NAMALWA (cell line): ENCODE measurements around the gene FOXN3.
A peak's percentile ranks its signal among the peaks of the same experiment; 100 is the strongest.

Experiments used
- DNase-seq: peaks from one replicate; pipeline ENCODE4 v3.0.0-alpha.2; 2015; ENCODE audit warnings: low spot score

Gene FOXN3

DNA sequence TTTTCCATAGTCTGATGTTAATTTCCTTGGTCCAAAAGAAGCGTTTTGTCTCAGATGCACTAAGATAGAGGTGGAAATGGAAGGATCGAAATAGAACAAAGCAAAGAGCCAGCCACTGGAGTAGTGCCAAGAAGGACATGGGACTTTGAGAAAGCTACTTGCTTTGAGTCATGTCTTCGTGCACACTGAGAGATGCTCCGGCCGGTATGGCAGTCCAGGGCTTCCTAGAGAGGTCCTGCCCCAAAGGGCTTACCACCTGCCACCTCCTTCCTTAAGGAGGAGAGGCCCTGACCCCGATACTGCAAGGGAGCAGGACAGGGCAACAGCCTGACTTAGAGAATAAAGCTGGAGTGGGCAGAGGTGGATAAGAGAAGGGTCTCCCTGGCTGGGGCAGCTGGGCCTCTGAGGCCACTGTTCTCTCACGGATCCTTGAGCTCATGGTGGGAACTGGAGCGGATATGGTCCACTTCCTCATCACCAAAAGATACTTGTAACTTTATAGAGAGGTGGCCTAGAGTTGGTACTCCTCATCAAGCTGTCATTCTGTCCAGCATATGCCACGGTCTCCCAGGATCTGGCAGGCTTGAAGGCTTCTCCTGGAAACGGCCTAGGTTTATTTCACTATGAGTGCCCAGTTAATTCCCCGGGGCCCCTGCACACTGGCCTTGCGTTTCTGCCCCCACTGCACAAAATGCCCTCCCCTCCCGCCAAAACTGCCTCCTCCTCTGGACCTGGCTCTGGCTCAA, 57.4 kb downstream of the FOXN3 start:
- no peak for DNase-seq

DNA sequence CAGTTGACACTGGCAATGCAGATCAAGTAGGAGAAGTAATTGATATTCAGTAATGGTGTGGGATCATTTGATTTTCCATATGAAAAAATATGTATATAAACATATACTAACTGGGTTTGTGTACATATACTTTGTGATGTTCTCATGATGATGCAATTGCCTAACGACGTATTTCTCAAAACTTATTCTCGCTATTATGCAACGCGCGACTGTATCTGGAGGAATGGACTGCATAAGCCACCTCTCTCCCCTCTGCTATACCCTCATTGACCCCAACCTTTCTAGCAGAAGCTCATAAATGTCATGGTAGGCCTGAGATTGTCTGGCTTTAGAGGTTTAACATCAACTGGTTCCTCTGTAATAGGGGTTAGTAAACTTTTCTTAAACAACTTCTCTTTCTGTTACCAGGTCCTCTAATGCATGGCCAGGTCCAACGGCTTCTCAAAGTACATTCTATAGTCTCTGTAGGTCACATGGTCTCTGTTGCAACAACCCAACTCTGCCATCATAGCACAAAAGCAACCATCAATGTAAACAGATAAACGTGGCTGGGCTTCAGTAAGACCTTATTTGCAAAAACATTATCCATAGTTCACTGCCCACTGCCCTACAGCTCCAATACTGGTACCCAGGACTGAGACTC, 59.3 kb downstream of the FOXN3 start:
- no peak for DNase-seq

DNA sequence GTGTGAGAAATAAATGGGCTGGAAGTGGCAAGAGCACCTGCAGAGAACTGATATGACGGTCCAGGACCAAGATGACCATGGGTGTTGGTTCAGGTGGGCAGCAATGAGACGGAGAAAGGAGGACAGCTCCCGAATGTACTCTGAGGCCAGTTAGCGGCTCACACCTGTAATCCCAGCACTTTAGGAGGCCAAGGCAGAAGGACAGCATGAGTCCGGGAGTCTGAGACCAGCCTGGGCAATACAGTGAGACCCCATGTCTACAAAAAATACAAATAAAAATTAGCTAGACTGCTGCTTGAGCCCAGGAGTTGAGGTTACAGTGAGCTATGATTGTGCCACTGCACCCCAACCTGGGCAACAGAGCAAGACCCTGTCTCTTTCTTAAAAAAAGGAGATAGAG, 60.1 kb downstream of the FOXN3 start:
- no peak for DNase-seq

DNA sequence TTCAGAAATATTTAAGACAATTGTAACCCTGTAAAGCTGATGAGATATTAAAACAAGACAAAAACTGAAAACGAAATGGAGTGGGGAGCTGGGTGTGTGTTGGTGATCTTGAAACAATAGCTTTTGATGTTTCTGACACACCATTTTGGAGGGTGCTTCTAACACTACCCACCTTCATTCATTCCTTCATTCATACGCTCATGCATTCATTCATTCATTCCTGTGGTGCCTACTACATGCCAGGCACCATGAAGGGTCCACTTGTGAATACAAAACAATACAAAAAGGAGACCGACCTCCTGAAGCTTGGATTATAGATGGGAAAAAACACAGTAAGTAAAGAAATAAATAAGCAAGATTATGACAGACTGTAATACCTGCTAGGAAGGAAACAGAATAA, 60.5 kb downstream of the FOXN3 start:
- DNase-seq: no peak

DNA sequence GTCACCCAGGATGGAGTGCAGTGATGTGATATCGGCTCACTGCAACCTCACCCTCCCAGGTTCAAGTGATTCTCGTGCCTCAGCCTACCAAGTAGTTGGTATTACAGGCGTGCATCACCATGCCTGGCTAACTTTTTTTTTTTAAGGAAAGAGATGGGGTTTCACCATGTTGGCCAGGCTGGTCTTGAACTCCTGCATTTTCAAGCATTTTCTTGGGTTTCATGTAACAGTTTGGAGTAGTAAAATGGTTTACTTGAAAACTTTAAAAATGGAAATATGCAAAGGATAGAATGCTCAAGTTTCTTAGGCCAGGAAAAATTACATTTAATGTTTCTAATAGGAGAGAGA, 63.3 kb downstream of the FOXN3 start:
- DNase-seq: no peak

DNA sequence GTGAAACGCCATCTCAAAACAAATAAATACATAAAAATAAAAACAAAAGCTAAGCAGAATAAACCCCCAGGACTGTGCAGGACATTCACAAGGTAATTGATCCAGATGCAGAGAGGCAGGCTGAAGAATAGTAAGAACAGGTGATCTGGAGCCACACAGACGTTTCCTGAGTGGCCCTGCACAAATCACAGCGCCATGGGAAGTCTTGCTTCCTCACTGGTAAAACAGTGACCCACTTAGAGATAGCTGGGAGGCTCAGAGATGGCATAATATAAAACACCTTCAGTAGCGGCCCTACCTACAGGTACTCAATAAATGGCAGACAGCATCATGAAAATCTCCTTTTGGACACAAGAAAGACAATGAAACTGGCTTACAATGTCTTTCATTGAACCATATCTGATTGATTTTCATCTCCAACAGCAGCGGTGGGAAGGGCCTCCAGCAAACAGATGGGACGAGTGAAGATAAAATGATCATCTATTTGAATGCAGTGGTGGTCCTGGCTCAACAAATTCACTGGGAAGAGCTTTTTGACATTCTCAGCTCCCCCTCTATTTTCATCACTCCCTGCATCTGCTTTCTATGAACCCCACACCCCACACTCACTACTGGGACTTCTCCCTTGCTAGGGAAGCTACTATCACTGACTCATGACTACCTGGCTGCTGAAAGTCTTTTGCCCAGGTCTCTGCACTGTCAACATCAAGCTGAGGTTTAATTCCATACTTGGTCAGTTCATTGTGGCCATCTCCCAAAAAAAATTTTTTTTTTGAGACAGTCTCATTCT, 63.9 kb downstream of the FOXN3 start:
- no peak for DNase-seq

DNA sequence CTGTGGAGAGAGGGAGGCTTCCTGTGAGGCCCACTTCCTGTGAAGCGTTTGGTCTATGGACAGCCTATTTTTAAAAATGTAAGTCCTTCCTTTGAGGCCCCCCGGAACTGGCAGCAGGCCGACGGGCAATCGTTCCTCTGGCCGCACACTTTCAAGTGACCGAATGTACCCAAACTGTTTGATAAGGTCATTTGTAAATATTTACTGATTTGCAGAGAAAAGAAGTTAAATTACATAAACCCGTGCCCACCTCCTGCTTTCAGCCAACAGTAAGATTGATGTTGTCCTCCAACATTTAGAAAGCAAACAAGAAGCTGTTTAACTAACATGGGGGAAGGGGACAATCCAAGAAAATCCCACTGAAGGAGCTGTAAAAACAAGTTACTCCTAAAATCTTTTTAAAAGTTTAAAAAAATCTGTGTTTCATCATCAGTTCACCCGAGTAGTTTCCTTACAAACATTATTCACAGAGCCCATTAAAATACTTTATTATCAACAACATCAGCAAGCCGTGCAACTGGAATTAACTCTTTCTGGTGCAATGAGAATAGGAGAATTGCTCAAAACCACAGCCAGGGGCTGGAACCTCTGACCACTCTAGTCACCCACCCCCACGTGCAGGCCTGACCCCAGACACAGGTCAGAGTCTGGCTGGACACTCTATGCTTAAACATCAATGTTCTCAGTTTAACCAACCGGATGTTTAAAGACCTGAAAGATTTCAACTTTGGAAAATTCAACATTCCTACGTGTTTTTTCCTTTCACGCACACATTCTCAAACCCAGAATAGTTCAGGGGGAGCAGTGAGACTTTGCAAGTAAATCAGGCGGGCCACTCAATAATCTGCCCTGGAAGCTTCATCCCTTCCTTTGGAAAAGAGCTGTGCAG, 65.3 kb downstream of the FOXN3 start:
- peak; percentile 57 for DNase-seq

DNA sequence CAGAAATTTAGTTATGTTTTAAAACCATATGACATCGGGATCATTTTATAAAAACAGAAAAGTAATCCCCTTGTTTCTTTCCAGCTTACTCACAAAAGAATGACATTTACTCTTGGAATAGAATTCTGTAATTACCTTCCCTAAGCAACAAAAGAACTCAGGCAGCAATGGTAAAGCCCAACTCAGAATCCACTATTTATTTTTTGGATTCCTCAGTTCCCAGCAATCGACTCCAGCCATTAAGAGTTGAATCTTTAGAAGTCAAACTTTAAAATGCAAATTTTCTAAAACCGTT, 65.9 kb downstream of the FOXN3 start:
- DNase-seq: no peak

DNA sequence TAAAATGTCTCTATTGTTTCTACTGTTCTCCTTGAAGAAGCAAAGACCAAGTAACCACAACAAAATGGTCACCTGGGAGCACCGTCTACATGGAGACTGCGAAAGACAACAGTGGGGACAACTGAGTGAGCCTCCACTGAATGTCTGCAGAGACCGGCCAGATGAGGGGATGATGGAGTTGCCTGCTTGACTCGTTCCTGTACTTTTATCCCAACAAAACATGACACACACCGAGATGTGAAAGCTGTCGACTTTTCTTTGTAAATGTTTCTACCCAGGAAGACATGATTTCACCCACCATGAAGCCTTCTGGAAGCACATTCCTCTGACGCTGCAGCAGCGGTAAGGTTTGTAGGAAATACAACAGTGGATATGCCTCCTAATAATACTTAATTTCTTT, 66.9 kb downstream of the FOXN3 start:
- no peak for DNase-seq

DNA sequence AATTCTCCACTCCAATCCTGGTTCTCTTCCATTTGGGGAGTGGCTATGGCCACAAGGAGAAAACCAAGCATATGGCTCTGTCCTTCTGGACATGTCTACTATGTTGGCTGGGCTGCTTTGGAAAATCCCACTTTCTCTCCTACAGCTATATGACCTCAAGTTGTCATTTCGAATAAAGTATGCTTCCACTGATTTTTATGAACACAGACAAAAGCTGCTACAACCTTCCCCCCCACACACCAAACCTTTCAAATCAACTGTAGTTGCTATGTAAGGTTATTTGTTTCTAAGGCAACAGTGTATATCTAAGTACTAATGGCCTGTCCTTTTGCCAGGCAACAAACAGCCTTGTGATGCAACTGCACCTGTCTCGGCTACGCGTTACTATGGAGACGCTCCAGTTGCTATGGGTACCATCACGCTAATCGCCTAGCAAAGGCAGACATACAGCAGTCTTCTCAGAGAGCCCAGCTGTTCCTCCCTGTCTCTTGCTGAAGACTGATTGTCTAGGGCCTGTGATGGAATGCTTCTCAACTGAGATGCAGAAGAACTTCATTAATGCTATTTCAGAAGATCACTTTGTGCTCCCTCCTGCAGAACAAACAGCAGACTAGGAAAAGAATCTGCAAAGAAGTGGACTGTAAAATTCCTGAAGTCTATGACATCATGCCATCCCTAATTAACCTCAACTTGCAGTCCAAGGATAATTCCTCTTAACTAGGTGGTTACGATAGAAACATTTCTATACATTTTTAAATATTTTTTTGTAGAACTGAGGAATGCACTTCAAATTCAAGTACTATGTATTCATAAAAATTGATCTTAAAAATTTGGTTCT, 67.6 kb downstream of the FOXN3 start:
- DNase-seq: peak; percentile 59

DNA sequence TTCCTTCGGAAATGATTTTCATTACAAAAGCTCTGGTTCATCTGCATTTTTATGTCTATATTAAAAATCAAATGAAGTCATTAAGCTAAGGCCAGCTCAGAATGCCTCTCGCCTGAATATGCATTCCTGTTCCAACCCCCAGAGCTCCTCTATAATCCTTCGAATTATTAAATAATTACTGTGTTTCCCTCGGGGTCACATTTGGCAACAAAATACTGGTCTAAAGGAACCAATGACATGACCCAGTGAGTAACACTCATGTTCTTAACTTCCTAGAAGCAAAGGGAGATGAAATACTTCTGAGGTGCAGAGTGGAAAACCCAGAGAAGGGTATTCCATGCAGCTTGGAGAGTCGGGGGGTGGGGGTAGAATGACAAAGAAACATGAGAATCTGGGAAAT, 68.3 kb downstream of the FOXN3 start:
- no peak for DNase-seq

DNA sequence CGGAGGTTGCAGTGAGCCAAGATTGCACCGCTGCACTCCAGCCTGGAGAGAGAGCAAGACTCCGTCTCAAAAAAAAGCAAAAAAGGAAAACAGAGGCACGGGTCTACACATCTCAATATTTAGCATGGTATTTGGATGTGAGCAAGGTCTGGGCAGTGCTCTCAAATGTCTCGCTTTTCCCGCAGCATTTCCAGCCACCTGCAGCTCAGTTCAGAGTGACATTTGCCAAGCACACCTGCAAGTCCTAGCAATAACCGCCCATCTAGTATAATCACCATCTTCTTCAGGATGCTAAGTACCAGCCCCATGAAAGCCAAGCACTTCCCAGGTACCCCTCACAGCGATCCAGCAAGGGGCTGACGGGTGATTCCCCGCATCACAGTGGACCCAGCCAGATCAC, 69.1 kb downstream of the FOXN3 start:
- no peak for DNase-seq

DNA sequence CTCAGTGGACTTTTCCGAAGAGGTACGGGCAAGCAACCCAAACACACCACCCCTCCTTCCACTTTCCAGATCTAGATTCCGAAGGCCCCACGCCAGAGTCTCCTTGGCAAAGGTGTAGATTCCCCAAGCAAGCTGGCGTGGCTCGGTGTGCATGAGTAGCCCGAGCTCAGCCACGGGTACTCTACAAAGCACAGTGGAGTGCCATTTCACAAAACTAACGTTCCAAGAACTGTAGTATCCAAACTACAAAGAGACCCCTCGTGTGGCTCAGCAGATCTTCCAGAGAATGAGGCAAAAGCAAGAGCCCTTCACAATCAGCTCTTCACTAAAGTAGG, 72.1 kb downstream of the FOXN3 start:
- no peak for DNase-seq

DNA sequence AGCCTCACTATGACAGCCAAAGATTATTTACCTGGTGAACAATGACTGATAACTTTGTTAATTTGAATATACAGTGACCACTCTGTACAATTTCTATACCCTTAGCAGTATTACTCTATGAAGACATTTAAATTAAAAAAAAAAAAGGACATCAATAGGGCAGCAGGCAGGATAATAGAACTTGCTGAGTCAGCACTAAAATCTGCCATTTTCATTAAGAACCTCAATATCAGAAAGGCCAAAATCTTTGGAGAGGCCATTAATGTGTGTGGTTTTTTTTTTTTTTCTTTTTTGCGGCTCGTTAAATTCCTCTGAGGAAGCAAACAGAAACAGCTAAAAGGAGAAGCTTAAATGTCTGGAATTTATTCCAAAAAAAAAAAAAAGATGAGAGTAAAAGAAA, 73.7 kb downstream of the FOXN3 start:
- DNase-seq: no peak

DNA sequence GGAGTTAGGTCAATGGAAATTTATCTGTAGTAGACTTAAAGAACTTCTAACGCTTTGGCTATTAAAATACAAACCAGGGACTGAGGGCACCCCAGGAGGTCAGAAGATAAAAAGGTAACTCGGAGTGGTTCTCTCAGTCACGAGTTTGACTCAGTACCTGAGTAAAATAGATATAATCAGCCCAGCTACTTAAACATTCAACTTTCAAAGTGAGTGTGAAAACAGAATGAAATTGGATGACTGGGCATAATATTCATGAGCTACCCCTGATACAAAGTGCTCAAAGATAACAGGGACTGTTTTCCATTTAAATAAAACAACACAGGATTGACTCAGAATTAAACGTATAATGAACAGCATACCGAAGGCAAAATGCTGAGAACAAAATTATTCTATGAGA, 75.0 kb downstream of the FOXN3 start:
- DNase-seq: no peak

DNA sequence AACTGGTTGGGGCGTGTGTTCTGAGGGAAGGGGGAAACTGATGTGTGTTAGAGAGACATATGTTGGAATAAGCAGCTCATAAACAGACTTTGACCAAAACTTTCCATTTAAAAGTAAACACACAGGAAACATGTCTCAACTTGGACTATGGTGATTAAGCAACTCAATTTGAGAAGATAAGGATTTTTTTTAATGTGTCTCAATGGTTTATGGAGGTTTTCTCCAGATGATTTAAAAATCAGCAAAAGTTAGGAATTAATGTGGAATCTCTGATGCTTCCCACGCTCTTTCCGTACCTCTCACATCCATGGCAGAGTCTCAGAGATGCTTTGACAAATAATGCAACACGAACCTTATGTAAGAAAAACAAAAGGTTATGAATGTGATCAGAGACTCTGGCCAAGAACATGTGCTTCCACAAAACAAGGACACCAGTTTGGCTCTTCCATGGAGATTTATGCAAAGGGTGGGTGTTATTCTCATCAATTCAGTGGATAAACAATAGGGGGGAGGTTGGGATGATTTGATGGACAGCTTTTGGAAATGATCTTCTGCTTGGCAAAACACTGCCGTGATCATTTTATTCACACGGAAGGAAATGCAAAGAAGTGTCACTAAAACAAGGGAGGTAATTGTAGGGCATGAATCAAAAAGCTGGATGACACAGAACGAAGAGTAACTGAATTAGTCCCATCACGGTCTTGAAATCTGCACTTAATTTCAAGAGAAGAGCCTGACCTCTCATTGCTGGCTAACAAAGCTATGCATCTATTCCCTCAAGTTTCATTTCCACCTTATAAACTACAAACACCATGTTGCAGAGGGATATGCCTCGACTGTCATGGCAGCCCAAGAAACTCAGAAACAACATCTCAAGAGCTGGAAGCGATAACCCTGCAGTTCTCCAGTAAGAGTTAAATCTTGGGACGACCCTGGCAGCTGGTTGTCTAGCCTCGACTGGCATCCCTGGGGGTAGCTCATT, 76.5 kb downstream of the FOXN3 start:
- DNase-seq: no peak

DNA sequence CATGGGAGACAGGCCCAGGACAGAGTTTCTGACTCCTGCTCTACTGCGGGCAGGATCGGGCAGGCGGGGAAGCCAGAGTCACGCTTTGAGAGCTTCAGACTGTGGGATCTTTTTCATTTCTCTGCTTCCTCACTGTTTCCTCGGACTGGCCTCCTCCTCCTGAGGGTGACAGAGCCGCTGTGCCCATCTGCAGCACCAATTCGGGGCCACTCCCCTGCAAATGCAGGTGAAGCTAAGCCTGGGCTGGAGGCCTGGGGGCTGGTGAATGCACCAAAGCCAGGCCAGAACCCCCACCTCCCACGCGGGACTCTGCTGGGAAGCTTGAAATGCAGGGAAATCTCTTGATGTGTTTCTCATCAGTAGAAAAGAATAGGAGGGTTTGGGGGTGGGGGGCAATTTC, 77.5 kb downstream of the FOXN3 start:
- DNase-seq: no peak

DNA sequence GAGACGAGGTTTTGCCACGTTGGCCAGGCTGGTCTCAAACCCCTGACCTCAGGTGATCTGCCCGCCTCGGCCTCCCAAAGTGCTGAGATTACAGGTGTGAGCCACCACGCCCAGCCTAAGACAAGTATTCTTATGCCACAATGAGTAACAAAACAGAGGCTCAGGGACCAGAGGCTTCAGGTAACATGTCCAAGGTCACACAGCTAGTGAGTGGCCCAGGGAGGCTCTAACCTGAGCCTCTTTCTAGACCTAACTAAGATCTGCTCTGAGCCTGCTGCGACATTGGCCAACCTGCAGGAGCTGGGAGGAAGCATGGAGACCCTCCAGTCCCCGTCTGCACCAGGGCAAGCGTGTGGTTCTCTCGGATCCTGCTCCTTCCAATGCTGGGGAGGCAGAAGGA, 77.9 kb downstream of the FOXN3 start:
- no peak for DNase-seq

DNA sequence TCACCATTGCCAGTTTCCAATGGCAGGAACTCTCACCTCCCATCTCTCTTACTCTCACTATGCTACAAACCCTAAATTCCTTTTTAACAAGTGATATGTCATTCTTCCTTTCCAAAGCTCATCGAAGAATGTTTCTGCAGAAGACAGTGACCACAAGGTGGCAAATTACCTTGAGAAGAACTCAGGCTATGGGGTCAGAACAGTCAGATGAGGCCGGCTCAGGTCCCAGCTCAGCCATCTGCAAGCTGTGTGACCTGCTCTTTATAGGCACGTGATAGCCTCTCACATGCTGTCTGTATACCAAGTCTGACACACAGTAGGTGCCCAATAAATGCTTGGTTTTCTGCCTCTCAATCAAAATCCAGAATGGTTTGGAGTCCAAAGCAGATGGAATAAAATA, 80.7 kb downstream of the FOXN3 start:
- peak; percentile 61 for DNase-seq

DNA sequence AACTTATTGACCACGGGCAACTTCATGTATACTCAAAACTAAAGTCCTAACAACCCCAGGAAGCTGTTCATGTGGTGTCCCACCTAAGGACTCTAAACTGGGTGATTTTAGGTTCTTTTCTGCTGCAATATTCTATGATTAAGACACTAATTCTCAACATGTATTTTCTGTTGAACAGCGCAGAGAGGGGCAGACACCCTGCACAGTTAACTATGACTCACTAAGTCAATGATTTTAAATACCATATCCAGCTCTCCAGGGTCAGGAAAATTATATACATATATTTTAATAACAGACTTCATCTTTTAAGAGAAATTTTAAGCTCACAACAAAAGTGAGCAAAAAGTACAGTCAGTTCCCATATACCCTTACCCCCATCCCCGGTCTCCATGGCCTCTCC, 85.0 kb downstream of the FOXN3 start:
- no peak for DNase-seq

DNA sequence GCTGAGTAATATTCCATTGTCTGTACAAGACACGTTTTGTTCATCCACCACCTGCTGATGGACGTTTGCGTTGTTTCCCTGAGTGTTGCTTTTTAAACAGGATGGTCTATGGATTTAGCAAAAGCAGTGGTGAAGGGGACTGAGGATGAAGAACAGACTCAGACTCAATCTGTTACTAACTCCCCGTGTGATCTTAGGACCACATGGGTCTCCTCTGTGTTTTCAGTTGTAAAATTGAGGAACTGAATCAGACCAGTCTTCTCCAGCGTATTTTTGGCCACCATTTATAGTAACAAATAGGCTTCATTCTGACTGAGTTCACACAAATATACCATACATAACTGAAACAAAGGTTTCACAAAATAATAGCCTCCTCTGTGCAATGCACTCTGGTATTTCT, 85.6 kb downstream of the FOXN3 start:
- DNase-seq: peak; percentile 47
